Stimulated activated CD4-positive, alpha-beta T cell treated with anti-CD3 and anti-CD28 coated beads, Interleukin-4, amount 100 ng/mL, for 1 hour (primary cell): ENCODE results near the gene TMOD4.
A peak's percentile ranks its signal among the peaks of the same experiment; 100 is the strongest.

Experiments
- DNase-seq: peaks from one replicate; pipeline ENCODE4 v3.0.0-alpha.2; 2020

The TMOD4 gene

GRCh38 chr1:151175041-151175741, 590 bp downstream of the TMOD4 start:
- no peak for DNase-seq

DNA sequence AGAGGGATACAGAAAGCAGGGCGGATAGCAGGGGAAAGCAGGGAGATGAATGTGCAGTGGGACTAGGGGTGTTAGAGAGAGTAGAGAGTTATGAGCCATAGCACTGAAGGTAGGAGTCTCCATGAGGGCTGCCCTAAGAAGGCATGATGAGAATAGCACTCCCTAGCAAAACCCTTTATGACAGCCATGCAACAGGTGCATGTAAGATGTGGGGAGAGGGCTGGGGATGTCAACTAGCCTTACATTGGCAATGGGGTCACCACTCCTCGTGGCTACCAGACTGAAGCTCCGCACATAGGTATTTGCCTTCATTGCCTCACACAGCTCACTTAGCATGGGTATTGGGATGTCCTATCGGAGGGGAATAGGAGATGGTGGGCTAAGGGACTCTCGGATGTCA, 4.6 kb downstream of the TMOD4 start:
- no peak for DNase-seq

GRCh38 chr1:151167116-151167515, 8.7 kb downstream of the TMOD4 start:
- no peak for DNase-seq

DNA sequence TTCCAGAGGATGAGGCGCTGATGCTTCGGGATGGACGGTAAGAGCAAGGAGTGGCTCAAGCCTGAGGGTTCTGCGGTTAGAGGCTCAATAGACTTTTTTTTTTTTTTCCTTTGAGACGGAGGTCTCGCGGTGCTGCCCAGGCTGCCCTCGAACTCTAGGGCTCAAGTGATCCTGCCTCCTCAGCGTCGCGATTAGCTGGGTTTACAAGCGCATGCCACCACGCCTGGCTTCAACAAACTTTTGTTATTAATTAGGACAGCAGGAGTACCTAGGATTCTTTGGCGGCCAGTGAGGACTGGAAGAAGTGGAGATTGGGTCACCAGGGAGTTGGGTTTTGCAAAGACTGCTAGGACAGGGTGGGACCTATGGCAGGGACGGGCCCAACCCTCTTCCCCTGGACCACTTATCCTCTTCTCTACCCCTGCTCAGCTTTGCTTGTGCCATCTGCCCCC, 9.2 kb downstream of the TMOD4 start:
- no peak for DNase-seq

GRCh38 chr1:151165738-151166504, 9.9 kb downstream of the TMOD4 start, which contains the start of the genes LYSMD1 and SCNM1:
TSS of gene LYSMD1 (minus strand) at chr1:151165902. CDS start at chr1:151165258, 644 bp downstream.
TSS of gene SCNM1 (plus strand) at chr1:151166144. CDS start at chr1:151166153, 9 bp downstream.
- peak; percentile 92 for DNase-seq

DNA sequence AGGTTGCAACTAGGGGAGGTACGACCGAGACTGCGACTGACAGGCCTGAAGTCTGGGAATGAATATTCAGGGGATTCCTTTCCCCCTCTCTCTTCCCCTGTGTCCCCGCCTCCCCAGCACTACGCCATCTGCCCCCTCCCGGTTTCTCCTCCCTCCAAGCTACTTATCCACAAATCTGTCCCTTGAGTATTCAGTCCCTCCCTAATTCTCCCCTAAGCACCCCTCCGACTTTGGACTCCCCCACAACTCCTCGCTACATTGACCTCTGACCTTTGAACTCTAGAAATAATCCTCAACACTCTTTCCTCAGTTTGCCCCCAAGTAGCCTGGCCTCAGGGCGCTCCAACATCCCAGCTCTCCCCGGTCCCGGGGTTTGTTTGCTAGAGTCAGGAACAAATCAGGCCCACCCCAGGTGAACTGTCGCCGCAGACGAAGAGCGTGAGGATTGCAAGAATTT, 10.5 kb downstream of the TMOD4 start:
- DNase-seq = peak; percentile 9

DNA sequence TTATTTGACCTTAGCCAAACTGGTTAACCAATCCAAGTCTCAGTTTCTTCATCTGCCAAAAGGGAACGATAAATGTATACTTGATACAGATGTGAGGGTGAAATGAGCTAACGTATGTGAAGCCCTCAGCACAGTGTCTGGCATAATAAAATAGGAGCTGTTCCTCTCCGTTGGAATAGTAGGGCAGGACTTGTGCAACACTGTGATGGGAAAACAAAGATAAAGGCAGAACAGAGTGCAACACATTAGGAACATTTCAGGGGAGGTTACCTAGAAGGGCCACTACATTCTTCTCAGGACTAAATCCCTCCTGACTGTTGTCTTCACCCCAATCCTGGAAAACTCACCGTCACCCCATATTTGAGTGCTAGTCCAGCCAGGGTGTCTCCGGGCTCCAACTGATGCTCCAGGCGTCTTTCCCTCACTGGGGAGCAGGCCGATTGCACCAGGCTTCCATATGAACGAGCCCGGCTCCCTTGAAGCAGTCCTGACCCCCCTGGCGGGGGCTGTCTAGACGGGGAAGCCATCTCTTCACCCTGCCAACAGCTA, 11.0 kb downstream of the TMOD4 start:
- no peak for DNase-seq

DNA sequence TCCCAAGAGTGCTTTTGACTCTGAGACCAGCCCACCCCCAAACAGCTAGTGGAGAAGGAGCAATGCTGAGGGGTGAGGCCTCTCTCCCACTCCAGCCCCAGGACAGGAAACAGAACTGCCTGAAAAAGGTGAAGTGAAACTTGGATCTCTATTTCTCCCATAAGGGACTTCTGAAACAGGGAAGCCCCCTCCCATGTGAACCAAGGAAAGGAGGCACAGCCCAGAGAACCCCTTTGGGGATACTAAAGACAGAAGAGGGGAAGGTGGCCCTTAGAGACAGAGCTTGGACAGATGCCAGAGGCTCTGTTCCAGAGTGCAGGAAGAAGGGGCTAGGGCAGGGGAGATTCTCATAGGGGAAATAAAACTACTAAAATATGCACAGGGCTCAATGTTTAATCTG, 16.4 kb downstream of the TMOD4 start:
- no peak for DNase-seq

DNA sequence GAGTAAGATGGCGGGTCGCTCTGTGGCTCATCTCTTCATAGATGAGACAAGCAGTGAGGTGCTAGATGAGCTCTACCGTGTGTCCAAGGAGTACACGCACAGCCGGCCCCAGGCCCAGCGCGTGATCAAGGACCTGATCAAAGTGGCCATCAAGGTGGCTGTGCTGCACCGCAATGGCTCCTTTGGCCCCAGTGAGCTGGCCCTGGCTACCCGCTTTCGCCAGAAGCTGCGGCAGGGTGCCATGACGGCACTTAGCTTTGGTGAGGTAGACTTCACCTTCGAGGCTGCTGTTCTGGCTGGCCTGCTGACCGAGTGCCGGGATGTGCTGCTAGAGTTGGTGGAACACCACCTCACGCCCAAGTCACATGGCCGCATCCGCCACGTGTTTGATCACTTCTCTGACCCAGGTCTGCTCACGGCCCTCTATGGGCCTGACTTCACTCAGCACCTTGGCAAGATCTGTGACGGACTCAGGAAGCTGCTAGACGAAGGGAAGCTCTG, 17.0 kb downstream of the TMOD4 start:
- DNase-seq = peak; percentile 13

DNA sequence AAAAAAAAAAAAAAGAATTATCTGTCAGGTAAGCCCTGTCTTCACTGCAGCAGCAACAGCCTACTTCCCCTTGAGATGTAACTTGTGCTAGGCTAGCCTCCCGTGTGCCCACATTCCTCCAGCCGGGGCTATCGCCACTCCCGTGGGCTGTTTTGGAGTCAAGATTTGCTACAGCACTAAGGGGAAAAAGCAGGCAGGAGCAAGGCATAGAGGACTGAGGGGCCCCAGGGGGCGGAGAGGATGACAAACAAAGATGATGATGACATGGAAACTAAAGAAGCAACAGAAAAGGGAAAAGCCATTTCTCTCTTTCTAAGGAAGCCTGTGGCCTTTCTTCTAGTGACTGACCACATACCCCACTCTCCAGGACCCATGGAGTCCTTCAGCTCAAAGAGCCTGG, 17.5 kb downstream of the TMOD4 start:
- peak; percentile 57 for DNase-seq

DNA sequence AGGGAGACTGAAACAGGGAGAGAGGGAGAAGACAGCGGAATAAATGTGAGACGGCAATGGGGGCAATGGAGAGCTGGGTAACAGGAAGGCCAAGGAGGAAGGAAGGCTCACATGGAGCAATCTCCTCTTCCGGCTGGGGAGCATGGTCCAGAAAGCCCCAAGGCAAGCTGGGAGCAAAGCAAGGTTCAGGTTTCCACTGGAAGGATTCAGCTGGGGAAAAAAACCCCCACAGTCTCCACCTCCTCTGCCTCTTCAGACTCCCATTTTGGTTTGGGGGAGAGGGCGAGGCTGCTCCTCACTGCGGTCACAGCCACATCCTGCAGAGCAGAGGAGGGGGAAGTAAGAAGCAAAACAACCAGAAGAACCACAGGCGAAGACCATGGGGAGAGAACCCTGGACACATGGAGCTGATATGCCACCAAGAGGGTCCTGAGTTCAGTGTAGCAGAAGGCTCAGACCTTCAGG, 18.7 kb downstream of the TMOD4 start:
- peak; percentile 45 for DNase-seq

- peak; percentile 76 for DNase-seq
Measured at GRCh38 chr1:151156515-151156819, 19.3 kb downstream of the TMOD4 start, which contains the start of gene TNFAIP8L2. TSS of gene TNFAIP8L2 (plus strand) at chr1:151156649. CDS start at chr1:151158698, 2,049 bp downstream.

DNA sequence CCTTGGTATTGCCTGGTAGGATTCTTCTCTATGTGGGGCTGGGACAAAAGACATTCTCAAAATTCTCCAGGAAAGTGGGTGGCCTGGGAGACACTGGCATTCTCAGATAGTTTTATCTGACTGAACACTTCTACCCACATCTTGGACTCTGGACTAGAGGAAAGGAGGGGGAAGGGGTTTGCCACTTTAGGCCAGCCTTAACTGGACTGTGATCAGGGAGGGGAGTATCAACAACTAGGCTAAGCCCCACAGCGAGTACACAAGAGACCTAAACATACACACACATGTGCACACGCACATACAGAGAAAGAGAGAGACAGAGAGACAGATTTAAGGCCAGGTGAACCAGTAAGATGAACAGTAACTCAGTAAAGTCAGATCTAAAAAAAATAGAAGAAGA, 28.1 kb downstream of the TMOD4 start:
- no peak for DNase-seq

DNA sequence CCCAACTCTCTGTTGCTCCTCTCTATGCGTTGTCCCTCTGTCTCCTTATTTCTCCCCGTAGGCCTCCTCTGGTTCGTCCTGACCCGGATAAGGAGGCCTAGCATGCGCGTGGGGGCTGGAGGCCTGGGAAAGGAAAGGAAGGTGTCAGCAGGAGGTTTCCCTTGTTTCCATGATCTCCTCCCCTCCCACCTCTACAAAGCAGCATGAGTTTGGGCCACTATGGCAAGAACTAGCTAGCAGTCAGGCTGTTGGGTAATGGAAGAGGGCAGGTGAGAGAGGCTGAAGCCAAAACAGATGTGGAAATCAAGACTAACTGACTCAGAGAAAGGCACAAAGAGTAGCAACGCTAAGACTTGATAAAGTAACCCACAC, 28.7 kb downstream of the TMOD4 start:
- no peak for DNase-seq

DNA sequence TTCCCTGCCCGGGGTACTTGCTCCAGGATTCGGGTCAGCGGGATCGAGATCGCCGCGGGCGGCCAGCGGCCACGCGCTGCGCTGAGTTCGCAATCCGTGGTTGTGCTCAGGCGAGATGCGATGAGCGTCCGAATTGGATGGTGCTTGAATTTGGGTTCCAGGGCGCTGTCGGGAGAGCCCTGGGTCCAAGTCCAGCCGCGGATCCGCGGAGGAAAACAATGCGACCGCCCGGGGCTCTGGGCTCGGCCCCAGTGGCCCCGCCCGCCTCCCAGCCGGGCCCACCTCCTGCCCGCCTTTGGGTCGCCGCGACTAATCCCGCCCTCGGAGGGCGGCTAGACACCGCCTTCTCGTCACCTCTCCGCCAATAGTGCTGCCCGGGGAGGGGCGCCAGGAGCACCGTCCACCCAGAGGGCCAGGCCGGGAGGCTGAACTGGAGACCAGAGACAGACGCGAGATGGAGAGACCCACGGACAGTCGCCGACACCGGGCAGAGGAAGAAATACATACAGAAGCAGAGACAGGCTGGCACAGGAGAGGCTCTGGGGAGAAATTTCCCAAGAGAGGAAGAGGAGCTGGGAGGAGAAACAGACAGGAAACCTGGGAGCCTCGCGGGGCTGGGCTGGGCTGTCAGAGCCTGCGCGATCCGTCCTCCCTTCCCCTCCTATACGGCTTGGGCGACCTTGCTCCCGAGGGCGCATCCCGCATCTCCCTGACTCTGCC, 29.2 kb downstream of the TMOD4 start, which contains the start of gene SEMA6C:
Gene SEMA6C (minus strand): TSS at position 220 of the 720 bp plus-strand sequence. CDS start 4,010 bp downstream, outside the sequence.
- peak; percentile 87 for DNase-seq

GRCh38 chr1:151146072-151146411, 29.7 kb downstream of the TMOD4 start:
- no peak for DNase-seq

DNA sequence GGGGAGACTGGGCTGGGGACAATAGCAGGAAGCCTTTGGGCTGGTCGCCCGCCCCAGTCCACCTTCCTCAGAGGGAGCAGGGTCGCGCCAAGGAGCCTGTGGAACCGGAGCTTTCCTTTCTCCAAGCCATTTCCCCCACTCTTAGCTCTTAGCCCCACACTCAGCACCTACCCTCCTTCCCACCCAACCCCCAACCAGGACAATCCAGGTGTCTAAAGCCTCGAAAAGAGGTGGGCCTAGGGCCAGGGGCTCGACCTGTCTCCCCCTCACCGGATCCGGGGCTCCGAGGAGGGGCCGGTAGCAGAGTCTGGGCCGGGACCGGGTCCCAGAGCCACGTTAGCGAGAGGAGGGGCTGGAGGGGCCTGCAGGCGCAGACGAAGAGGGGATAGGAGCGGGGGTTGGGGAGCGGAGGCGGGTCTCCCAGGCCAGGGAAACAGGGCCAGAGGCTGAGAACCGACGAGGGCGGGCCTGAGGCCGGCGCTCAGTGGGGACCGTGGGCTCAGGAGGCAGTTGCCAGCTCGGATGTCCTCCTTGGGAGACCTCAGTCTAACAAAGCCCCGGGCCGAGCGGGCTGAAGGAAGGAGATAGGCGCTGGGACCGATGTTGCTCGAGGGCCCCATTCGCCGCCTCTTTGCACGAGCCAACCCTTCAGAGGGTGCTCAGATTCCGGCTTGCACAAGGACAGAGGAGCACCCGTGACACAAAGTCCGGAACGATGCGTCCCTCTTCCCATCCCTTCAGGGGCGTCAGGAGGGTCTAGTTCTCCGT, 30.3 kb downstream of the TMOD4 start:
- DNase-seq = peak; percentile 30

DNA sequence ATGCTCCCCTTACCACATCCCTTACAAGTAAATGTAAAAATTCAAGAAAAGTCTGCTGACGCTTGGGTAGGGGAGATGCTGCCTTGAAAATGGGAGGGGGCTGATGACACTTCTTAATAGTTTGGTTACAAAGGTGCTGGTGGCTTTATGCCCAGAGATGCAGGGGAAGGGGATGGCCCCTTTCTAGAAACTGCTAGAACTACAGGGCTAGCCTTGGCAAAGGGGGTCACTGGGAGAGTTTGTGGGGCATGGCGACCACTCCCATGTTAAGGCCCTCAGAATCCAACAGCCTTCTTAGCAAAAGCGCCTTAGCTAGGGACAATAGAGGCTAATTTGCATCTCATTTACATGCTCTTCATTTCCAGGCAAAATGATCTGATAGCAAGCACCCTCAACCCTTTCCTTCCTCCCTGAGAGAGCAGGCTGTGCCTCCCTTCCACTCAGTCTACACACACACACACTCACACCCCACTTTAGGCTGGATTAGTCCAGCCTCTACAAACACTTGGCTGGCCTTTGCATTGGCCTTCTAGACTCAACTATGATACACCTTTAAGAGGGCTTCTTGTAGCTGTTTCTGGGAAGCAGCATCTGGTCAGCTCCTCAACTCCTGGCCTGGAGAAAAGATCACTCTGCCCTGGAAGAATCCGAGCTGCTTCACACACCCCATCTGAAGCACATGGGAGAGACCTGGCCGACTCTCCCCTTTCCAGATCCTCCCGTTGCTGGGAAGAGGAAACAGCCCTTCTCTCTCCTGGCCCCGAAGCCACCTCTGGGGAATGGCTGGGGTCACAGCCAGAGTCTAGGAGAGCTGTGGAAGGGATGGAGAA, 31.1 kb downstream of the TMOD4 start:
- no peak for DNase-seq

- DNase-seq = no peak
Measured at GRCh38 chr1:151143986-151144385, 31.8 kb downstream of the TMOD4 start.

DNA sequence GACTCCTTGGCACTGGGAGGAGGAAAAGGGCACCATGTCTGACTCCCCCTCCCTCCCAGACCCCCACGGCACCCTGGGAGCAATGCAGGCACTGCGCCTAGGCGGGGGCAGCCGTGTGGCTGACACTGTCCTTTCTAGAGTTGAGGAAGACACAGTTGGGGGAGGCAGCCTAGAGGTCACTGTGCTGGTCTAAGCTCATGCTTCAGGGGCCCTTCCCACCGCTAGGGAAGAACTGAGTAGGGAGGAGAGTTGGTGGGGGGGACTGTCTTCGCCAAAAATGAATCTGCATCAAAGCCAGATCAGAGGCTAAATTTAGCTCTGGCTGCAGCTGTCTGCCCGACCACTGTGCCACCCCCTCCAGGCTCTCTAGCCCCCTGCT, 32.7 kb downstream of the TMOD4 start:
- DNase-seq = no peak

DNA sequence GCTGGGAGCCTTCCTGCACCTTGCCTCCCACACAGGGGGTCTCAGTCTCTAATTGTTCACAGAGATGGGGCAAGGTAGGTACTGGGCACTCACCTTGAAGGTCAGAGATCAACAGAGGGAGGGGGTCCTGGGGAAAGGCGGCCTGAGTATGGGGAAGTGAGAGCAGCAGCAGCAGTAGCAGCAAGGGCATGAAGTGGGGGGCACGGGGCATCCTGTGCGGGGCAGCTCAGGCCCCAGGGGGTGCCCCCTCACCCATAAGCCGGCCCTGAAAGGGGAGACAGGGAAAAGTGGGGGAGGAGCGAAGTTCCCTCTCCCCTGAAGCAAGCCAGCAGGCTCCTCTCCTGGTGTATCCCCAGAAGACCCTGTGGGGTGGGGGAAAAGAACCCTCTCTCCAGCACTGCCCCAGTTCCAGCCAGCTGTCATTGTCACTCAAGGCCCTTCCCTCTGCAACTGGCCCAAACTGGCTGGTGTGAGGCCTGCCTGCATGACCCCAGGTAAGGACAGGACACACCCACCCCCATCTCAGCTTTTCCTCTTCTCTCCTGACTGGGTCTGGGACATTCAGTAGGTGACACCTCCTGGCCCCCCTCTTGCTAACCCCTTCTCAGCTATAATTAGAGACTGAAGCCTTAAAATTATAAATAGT, 33.2 kb downstream of the TMOD4 start:
- no peak for DNase-seq
